Loucy (cell line): ENCODE results near the gene POP4.

Experiments
- H2AFZ ChIP-seq: fragments of 200-600 bp; sonication (generic); 2 replicates; pipeline ENCODE4 v1.6.0; 2016; ENCODE audit warnings: antibody characterized with exemption, mild to moderate bottlenecking, low read length, moderate library complexity
- H3F3A ChIP-seq: fragments of 200-600 bp; 2 replicates; pipeline ENCODE4 v1.6.0; 2016; ENCODE audit warnings: antibody characterized with exemption, low read depth, mild to moderate bottlenecking
- H3K27me3 ChIP-seq: fragments of 200-600 bp; sonication (generic); 2 replicates; pipeline ENCODE4 v1.6.1; 2014; ENCODE audit warnings: low read length, mild to moderate bottlenecking; ENCODE audit not compliant: insufficient read depth, poor library complexity, severe bottlenecking
- H3K36me3 ChIP-seq: fragments of 200-600 bp; sonication (generic); 2 replicates; pipeline ENCODE4 v1.6.1; 2016; ENCODE audit warnings: low read length; ENCODE audit not compliant: insufficient read depth
- H3K4me1 ChIP-seq: fragments of 200-600 bp; sonication (generic); 2 replicates; pipeline ENCODE4 v1.5.1; 2014; ENCODE audit warnings: low read length, mild to moderate bottlenecking; ENCODE audit not compliant: insufficient read depth, poor library complexity, severe bottlenecking
- H3K4me2 ChIP-seq: fragments of 200-600 bp; sonication (generic); 2 replicates; pipeline ENCODE4 v1.6.0; 2014; ENCODE audit warnings: antibody characterized with exemption, low read length, low read depth, mild to moderate bottlenecking; ENCODE audit not compliant: poor library complexity, severe bottlenecking
- H3K4me3 ChIP-seq: fragments of 200-600 bp; sonication (generic); 2 replicates; pipeline ENCODE4 v1.5.1; 2014; ENCODE audit warnings: low read length, mild to moderate bottlenecking, mixed read lengths; ENCODE audit not compliant: poor library complexity, severe bottlenecking
- H3K79me2 ChIP-seq: fragments of 200-600 bp; sonication (generic); 2 replicates; pipeline ENCODE4 v1.6.1; 2014; ENCODE audit warnings: low read length; ENCODE audit not compliant: insufficient read depth
- H3K9ac ChIP-seq: fragments of 200-600 bp; sonication (generic); 2 replicates; pipeline ENCODE4 v1.6.0; 2014; ENCODE audit warnings: mild to moderate bottlenecking, low read depth, low read length, moderate library complexity; ENCODE audit not compliant: poor library complexity, severe bottlenecking
- H3K9me2 ChIP-seq: fragments of 200-600 bp; sonication (generic); replicated peaks from 2 replicates; pipeline ENCODE4 v1.6.1; 2016; ENCODE audit warnings: low read depth, low read length, mixed read lengths
- H3K9me3 ChIP-seq: fragments of 200-600 bp; sonication (generic); 2 replicates; pipeline ENCODE4 v1.6.1; 2014; ENCODE audit warnings: mild to moderate bottlenecking, antibody characterized with exemption, low read length, low read depth; ENCODE audit not compliant: insufficient read depth
- H4K20me1 ChIP-seq: fragments of 200-600 bp; sonication (generic); 2 replicates; pipeline ENCODE4 v1.6.0; 2014; ENCODE audit warnings: antibody characterized with exemption, low read length, mild to moderate bottlenecking; ENCODE audit not compliant: insufficient read depth, poor library complexity, severe bottlenecking
- CTCF ChIP-seq: fragments of 200-600 bp; sonication (generic); conservative IDR thresholded peaks from 2 replicates; pipeline ENCODE4 v1.5.1; 2014; ENCODE audit warnings: mild to moderate bottlenecking, antibody characterized with exemption, low read length
- EZH2phosphoT487 ChIP-seq: fragments of 200-600 bp; IDR thresholded peaks from 2 replicates; pipeline ENCODE4 v1.6.1; 2018; ENCODE audit warnings: antibody characterized with exemption, mild to moderate bottlenecking, moderate library complexity, borderline replicate concordance

Gene POP4

GRCh38 chr19:29596080-29596727 is 9.9 kb upstream of the POP4 start:
- no peaks in the 10 kb centered on the region for H3F3A ChIP-seq
- no peak overlapping the region for H2AFZ ChIP-seq
- H3K36me3 ChIP-seq: no peaks in the 10 kb centered on the region
- H3K4me1 ChIP-seq: no peaks in the 10 kb centered on the region
- H3K9ac ChIP-seq: no peak overlapping the region
- no peaks in the 10 kb centered on the region for H4K20me1 ChIP-seq
- no peak overlapping the region for H3K4me3 ChIP-seq
- H3K27me3 ChIP-seq: no peaks in the 10 kb centered on the region
- no peaks in the 10 kb centered on the region for H3K9me2 ChIP-seq
- TF ChIP-seq CTCF (no peak), EZH2phosphoT487 (no peak)
- H3K9me3 ChIP-seq: no peaks in the 10 kb centered on the region
- H3K4me2 ChIP-seq: no peak overlapping the region
- no peaks in the 10 kb centered on the region for H3K79me2 ChIP-seq

GRCh38 chr19:29596885-29597525 is 9.1 kb upstream of the POP4 start:
- Histone ChIP-seq H3K9me3 (no peaks in the 10 kb centered on the region), H3K4me2 (no peak overlapping the region), H4K20me1 (no peaks in the 10 kb centered on the region), H3K27me3 (no peaks in the 10 kb centered on the region), H3K9ac (no peak overlapping the region), H3K79me2 (no peaks in the 10 kb centered on the region), H3F3A (no peaks in the 10 kb centered on the region), H2AFZ (no peak overlapping the region), H3K9me2 (no peaks in the 10 kb centered on the region), H3K4me1 (no peaks in the 10 kb centered on the region), H3K4me3 (no peak overlapping the region), H3K36me3 (no peaks in the 10 kb centered on the region)
- TF ChIP-seq EZH2phosphoT487: no peak
- TF ChIP-seq CTCF: peak; percentile 54

- H3K4me3 ChIP-seq: no peak overlapping the region
- H3K9ac ChIP-seq: no peak overlapping the region
- no peaks in the 10 kb centered on the region for H3K79me2 ChIP-seq
- H3K27me3 ChIP-seq: no peaks in the 10 kb centered on the region
- no peaks in the 10 kb centered on the region for H3K9me2 ChIP-seq
- H3F3A ChIP-seq: no peaks in the 10 kb centered on the region
- no peak overlapping the region for H2AFZ ChIP-seq
- H3K4me1 ChIP-seq: no peaks in the 10 kb centered on the region
- H3K9me3 ChIP-seq: no peaks in the 10 kb centered on the region
- H3K36me3 ChIP-seq: no peaks in the 10 kb centered on the region
- TF ChIP-seq CTCF: no peak
- no peak for TF ChIP-seq EZH2phosphoT487
- no peak overlapping the region for H3K4me2 ChIP-seq
- no peaks in the 10 kb centered on the region for H4K20me1 ChIP-seq
Measured at GRCh38 chr19:29598036-29598435, 8.0 kb upstream of the POP4 start.
